ENCODE results near the gene MDP1. TPM values are rescaled to one million over a fixed set of nuclear protein-coding genes. Genes with fewer than 3 reads are reported as not detected.

MDP1 gene
- total RNA-seq = 11.8 and 12.8 TPM in 2 replicates

GRCh38 chr14:24215495-24216344 is at the start of gene MDP1:
Gene MDP1, minus strand, starts transcription at chr14:24216066. Its CDS starts 111 bp downstream, at chr14:24215955.

GRCh38 chr14:24262821-24263733 is 47.2 kb upstream of the MDP1 start, which contains the start of gene TGM1:
Gene TGM1, minus strand, starts transcription at chr14:24263177. Its CDS starts 825 bp downstream, at chr14:24262352.

DNA sequence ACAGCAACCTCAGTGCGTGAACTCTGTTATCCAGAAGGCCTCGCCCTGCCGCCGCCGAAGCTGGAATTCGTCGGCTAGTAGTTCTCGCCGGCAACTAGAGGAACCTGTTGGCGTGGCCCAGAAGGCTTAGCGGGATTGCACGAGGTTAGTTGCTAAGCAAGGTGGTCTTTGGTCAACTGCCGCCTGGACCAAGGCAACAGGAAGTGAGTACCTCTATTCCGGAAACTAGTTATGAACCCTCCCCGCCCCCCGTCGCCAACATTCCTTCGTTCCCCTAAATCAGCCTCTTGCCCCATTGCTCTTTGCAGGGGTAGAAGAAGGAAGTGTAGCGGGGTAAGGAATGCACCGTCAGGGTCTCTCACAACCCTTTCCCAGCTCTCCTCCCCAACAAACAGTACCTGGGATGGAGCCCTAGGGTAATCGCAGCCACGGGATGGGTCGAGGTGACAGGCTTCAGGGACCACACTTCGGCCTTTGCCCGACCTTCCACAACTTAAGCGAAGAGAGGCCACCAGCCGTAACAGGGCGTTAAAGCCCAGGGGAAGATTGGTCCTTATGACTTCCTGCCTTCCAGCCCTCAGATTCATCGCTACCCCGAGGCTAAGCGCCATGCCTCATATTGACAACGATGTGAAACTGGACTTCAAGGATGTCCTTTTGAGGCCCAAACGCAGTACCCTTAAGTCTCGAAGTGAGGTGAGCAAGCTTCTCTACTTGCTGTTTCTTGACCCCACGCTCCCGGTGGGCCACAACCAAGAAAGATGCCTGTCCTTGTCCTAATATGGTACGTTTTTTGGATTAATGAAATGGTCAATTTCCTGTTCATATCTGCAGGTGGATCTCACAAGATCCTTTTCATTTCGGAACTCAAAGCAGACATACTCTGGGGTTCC is 17.0 kb upstream of the MDP1 start, which contains the start of gene GMPR2:
GMPR2 (plus strand) TSS at position 285 of the 893 bp plus-strand sequence; CDS start at position 610, 325 bp downstream.

GRCh38 chr14:24232121-24232644 is 16.3 kb upstream of the MDP1 start, which contains the start of gene NEDD8:
Gene NEDD8, minus strand, starts transcription at chr14:24232367. Its CDS starts 100 bp downstream, at chr14:24232267.

DNA sequence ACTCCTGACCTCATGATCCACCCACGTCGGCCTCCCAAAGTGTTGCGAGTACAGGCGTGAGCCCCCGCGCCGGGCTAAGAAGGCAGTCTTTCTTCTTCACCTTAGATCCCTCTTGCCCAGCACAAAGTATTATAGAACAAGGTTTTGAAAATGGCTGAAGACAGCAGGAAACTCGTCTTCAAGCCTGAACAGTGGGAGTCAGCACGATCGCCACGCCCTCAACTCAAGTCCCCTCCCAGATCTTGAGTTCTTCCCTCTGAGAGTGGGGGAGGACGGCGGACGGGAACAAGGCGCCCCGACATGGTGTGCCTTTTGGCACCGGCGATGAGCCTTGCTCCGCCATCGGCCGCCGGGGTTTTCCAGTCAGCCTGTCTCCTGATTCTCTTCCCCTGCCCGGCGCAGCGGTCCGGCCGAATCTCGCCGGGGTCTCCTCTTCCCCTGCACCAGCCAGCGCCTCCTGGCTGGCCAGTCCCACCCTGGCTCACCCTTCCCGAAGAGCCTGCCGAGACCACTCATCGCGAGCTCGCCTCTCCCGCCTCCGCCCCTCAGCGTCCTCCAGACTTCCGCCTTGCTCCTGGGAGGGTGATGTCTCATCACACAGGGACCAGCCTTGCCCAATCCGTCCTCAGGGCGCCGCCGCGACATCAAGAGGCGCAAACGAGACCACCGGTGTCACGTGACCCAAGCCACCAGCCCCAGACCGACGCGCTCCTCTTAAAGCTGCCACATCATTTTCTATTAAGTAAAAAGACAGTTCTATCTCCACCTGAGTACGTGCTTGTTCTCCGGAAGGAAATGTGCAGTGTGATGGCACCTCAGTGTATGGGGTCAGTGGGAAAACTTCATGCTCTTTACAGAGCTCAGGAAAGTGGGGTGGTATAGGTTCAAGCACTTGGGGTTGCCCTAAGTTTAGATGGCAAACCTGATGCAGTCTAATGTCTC is 2.7 kb downstream of the MDP1 start, which contains the start of gene CHMP4A:
CHMP4A (minus strand) TSS at position 565 of the 942 bp plus-strand sequence; CDS start at position 516, 49 bp downstream.

GRCh38 chr14:24195186-24196070 is 20.4 kb downstream of the MDP1 start, which contains the start of gene TM9SF1:
Gene TM9SF1, minus strand, starts transcription at chr14:24195441. Its CDS starts 422 bp downstream, at chr14:24195019.

GRCh38 chr14:24188251-24189058 is 27.4 kb downstream of the MDP1 start, which contains the start of gene IPO4:
Gene IPO4, minus strand, starts transcription at chr14:24188816. Its CDS starts 29 bp downstream, at chr14:24188787.

GRCh38 chr14:24171422-24172260 is 44.2 kb downstream of the MDP1 start, which contains the start of gene REC8:
Gene REC8, plus strand, starts transcription at chr14:24172080. Its CDS starts 473 bp downstream, at chr14:24172553.

Other genes with a start within 250 kb of the MDP1 start
- gene DHRS4L2, start 227.1 kb downstream of the MDP1 start, total RNA-seq = 22.5 and 25.9 TPM in 2 replicates
- not detected in 2 replicates for gene CARMIL3, start 164.1 kb downstream of the MDP1 start, total RNA-seq
- gene CPNE6, start 144.5 kb downstream of the MDP1 start, total RNA-seq = not detected in 2 replicates
- gene PCK2, start 121.8 kb downstream of the MDP1 start, total RNA-seq = 44.0 and 79.9 TPM in 2 replicates
- gene DCAF11, start 101.3 kb downstream of the MDP1 start, total RNA-seq = 57.1 and 70.3 TPM in 2 replicates
- under 0.01 and 0.29 TPM in 2 replicates for gene NRL, start 101.1 kb downstream of the MDP1 start, total RNA-seq
- not detected in 2 replicates for gene FITM1, start 85.4 kb downstream of the MDP1 start, total RNA-seq
- 181 and 193 TPM in 2 replicates for gene PSME1, start 79.9 kb downstream of the MDP1 start, total RNA-seq
- 14.0 and 20.2 TPM in 2 replicates for gene EMC9, start 74.5 kb downstream of the MDP1 start, total RNA-seq
- gene PSME2, start 69.5 kb downstream of the MDP1 start, total RNA-seq = 105 and 124 TPM in 2 replicates
- gene RNF31, start 68.6 kb downstream of the MDP1 start, total RNA-seq = 35.7 and 41.8 TPM in 2 replicates
- gene IRF9, start 54.8 kb downstream of the MDP1 start, total RNA-seq = 66.8 and 80.4 TPM in 2 replicates
- 20.0 and 44.7 TPM in 2 replicates for gene REC8, start 44.0 kb downstream of the MDP1 start, total RNA-seq
- 70.4 and 79.0 TPM in 2 replicates for gene IPO4, start 27.2 kb downstream of the MDP1 start, total RNA-seq
- 85.9 and 92.5 TPM in 2 replicates for gene TM9SF1, start 20.6 kb downstream of the MDP1 start, total RNA-seq
- gene TSSK4, start 10.4 kb downstream of the MDP1 start, total RNA-seq = not detected in 2 replicates
- gene CHMP4A, start 2.6 kb downstream of the MDP1 start, total RNA-seq = 28.0 and 40.8 TPM in 2 replicates
- gene NEDD8, start 16.3 kb upstream of the MDP1 start, total RNA-seq = 229 and 231 TPM in 2 replicates
- gene GMPR2, start 16.9 kb upstream of the MDP1 start, total RNA-seq = 83.0 and 111 TPM in 2 replicates
- gene TINF2, start 26.6 kb upstream of the MDP1 start, total RNA-seq = 48.6 and 95.1 TPM in 2 replicates
- 0.35 and 4.0 TPM in 2 replicates for gene TGM1, start 47.1 kb upstream of the MDP1 start, total RNA-seq
- gene RABGGTA, start 55.5 kb upstream of the MDP1 start, total RNA-seq = 33.1 and 65.2 TPM in 2 replicates
- gene DHRS1, start 83.7 kb upstream of the MDP1 start, total RNA-seq = 15.3 and 21.3 TPM in 2 replicates
- gene NOP9, start 83.8 kb upstream of the MDP1 start, total RNA-seq = 15.0 and 22.0 TPM in 2 replicates
- gene CIDEB, start 91.9 kb upstream of the MDP1 start, total RNA-seq = 1.4 and 2.3 TPM in 2 replicates
- gene LTB4R2, start 94.1 kb upstream of the MDP1 start, total RNA-seq = 0.18 and 1.4 TPM in 2 replicates
- under 0.01 and 0.71 TPM in 2 replicates for gene LTB4R, start 95.4 kb upstream of the MDP1 start, total RNA-seq
- not detected in 2 replicates for gene ADCY4, start 119.0 kb upstream of the MDP1 start, total RNA-seq
- gene RIPK3, start 123.9 kb upstream of the MDP1 start, total RNA-seq = not detected in 2 replicates
- gene NFATC4, start 152.1 kb upstream of the MDP1 start, total RNA-seq = 27.8 and 35.7 TPM in 2 replicates
- 11.9 and 12.1 TPM in 2 replicates for gene NYNRIN, start 182.9 kb upstream of the MDP1 start, total RNA-seq
- gene CBLN3, start 213.6 kb upstream of the MDP1 start, total RNA-seq = 2.8 and 4.6 TPM in 2 replicates
- gene KHNYN, start 213.9 kb upstream of the MDP1 start, total RNA-seq = 39.5 and 41.8 TPM in 2 replicates
- 18.1 and 32.9 TPM in 2 replicates for gene SDR39U1, start 226.7 kb upstream of the MDP1 start, total RNA-seq

All from myometrial cell (primary cell).